HG02943 (cell line): ENCODE data around the gene TBC1D10B.

ENCODE experiments used
- ATAC-seq: cut with Tn5 transposase; IDR thresholded peaks from one replicate; pipeline ENCODE4 v1.9.1; 2021; ENCODE audit warnings: mild to moderate bottlenecking, low read depth, moderate library complexity; ENCODE audit not compliant: unreplicated experiment

Gene TBC1D10B

GRCh38 chr16:30377050-30377811 lies 6.9 kb upstream of the TBC1D10B start:
- ATAC-seq: no peak

DNA sequence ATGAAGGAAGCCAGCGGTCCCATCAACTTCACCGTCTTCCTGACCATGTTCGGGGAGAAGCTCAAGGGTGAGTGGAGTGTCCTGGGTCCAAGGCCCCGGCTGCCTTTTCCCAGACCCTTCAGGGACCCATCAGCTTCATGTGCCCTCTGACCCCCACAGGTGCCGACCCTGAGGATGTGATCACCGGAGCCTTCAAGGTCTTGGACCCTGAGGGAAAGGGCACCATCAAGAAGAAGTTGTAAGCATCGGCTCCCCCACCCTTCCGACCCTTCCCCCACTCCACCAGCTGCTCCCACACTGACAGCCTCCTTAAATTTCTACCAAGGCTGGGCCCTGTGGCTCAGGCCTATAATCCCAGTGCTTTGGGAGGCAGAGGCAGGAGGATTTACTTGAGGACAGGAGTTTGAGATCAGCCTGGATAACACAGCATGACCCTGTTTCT lies 6.2 kb upstream of the TBC1D10B start:
- ATAC-seq: no peak

DNA sequence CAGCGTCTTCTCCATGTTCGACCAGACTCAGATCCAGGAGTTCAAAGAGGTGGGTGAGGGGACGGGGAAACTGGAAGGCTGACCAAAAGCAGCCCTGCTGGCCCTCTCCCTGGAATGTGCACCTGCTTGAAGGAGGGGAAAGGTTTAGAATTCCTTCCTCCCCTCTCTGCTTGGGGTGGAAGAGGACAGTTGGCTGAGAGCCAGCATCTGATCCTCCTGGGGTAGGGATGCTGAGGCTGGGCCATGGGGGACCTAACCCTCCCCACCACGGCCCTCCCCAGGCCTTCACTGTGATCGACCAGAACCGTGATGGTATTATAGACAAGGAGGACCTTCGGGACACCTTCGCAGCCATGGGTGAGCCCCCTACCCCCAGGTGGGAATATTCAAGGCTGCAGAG lies 5.6 kb upstream of the TBC1D10B start:
- ATAC-seq: no peak

- ATAC-seq: no peak
Observed at GRCh38 chr16:30374538-30374937, 4.2 kb upstream of the TBC1D10B start, which contains the start of gene MYL11. TSS of gene MYL11 (plus strand) at chr16:30374802. CDS start at chr16:30374858, 56 bp downstream.

- ATAC-seq: no peak
Observed at GRCh38 chr16:30372725-30373124, 2.4 kb upstream of the TBC1D10B start.

DNA sequence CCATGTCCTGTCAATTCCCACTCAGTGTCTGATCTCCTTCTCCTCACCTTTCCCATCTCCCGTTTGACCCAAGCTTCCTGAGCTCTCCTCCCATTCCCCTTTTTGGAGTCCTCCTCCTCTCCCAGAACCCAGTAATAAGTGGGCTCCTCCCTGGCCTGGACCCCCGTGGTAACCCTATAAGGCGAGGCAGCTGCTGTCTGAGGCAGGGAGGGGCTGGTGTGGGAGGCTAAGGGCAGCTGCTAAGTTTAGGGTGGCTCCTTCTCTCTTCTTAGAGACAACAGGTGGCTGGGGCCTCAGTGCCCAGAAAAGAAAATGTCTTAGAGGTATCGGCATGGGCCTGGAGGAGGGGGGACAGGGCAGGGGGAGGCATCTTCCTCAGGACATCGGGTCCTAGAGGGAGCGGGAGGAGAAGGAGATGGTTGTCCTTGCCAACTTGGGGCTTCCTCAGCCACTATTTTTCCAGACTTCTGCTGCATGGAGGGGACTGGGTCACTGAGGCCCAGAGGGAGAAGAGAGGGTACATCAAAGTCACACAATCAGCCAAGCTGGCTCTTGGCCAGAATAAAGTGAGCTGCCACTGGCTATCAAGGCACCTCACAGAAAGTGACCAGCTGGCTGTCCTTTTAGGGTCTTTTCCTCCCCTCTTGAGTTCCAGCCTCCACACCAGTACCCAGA lies 1.9 kb upstream of the TBC1D10B start:
- no peak for ATAC-seq

DNA sequence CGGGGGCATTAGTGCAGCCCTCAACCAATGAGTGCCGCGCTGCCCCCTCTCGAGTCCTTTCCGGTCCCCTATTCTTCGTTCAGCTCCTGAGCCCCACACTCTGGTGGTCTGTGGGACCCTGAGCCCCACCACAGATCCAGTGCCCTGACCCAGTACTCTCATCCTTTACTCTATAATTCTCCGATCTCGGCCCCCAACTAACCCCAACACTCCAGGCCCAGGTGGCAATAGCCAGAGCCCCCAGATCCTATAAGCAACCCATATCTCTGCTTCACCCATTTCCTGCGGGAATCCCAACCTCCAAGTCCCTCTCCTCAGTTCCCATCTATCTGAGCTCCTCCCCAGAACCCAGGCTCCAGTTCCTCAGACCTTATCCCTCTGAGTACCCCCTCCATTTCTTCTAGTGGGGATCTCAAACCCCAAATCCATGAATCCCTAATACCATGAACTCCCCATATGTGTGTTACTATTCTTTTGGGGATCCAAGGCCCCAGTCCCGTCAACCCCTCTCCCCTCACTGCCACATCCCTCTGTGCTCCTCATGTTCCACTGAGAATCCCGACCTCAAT lies 1.0 kb upstream of the TBC1D10B start:
- ATAC-seq: no peak

- peak; percentile 6 for ATAC-seq
Observed at GRCh38 chr16:30369938-30370455, 297 bp downstream of the TBC1D10B start.

DNA sequence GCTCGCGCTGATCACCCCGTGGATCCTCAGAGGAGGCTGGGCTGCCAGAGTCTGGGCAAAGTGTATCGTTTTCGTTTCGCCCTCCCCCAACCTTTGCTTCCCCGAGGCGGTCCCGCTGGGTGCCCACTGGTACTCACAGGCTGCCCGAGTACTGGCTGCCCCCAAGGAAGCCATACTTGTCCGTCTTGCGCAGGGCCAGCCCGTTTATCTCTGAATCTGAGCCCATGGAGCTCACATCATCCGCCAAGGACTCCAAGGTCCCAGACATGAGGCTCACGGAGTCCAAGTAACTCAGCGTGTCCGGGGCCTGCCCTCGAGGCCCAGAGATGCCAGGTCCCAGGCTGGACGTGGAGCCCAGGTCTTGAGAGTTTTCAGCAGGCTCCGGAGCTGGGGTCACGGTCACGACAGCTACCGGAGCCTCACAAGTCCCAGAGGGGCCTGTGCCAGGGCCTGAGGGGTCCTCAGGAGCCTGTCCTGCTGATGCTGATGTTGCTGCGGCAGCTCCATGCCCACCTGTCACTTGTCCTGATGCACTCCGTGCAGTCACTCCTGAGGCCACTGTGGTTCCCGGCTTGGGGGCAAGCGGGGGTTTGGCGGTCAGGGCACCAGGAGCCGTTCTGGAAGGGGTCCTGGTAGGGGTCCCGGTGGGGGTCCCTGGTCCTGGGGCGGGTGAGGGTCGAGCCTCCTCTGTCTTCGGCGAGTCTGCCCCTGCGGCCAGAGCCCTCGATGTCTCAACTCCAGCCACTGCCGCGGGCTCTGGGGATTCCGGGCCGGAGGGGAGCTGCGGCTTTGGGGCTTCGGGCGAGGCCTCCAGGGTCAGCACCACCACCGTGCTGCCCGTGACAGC lies 980 bp downstream of the TBC1D10B start:
- ATAC-seq: no peak

DNA sequence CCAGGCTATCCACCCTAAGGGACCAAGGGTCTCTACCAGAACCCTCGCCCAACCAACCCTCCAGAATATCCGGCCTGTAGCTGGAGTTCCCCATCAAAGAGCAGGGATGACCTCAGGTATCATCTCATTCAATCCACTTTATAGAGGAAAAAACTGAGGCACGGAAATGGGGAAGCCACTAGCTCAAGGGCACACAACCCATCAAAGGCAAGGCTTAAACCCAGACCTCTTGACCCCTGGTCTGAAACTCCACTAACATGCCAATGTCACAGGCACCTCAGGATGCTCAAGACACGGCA lies 1.6 kb downstream of the TBC1D10B start:
- ATAC-seq: no peak

DNA sequence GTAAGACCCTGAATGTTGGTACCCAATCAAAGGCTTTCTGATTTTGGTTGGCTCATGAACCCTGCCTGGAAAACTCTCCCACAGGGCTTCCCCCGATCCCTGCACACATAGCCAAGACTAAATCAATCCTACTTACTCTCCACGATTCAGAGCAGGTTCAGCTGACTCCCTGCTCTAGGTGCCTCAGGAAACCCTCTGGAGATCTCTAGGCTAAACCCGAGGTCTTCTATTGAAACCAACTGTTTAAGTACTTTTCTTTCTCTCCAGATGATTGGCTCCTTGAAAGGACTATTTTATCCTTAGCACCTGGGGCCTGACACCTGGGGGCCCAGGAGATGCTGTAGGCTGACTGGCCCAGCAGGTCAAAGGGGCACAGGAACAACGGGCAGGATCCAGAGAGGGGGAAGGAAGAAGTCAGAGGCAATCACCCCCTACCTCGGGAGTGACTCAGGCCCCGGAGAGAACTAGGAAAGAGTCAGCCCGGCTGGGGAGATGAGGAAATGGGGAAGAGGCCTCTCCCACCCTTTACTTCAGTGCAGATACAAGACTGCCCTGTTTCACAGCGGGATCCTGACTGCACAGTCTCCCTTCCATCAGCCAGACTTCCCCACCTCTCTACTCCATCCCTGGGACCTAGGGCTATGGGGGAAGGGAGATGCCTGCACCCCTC lies 2.0 kb downstream of the TBC1D10B start:
- no peak for ATAC-seq

DNA sequence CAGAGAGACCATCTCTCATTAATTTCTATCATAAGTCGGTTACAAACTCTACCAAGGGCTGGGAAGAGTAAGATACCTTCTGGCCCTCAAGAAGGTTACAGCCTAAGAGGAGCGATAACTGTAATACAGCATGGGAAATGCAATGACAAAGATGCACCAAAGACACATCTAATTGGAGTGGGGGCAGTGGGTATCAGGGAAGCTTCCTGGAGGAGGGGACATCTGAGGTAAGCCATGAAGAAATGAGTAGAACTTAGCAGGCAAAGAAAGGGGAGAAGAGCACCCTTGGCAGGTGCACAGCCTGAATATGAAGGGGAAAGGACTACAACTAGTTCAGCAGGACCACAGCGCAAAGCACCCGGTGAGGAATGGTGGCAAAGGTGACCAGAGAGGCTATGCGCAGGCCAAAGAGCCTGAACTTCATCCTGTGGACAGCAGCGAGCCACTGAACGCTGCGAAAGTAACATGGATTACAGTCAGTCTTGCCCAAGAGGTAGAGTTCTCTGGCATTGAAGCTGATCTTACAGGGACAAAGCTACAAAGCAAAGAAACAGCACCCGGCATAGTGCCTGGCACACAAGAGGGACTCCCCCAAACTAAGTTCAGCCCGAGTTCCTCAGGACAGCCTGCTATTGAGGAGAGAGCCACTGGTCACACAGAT lies 2.8 kb downstream of the TBC1D10B start:
- ATAC-seq: no peak

GRCh38 chr16:30366511-30366910 lies 3.8 kb downstream of the TBC1D10B start:
- ATAC-seq: no peak

DNA sequence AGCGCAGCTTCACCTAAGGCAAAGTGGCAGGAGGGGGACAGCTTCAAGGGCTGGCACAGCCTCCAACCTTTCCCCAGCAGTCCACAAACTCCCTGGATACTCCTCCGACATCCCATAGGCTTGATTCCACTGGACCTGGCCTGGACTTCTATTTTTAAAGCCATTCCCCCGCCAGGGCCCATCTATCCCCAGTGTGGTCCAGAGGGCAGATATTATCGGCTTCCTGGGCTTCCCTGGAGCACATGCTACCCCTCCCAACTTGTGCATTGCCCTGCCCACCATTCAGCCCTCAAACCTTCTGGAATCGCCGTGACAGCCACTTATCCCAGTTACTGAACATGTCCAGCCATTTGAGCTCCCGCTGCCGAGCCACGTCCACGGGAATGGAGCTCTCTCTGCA lies 5.1 kb downstream of the TBC1D10B start:
- ATAC-seq: no peak

DNA sequence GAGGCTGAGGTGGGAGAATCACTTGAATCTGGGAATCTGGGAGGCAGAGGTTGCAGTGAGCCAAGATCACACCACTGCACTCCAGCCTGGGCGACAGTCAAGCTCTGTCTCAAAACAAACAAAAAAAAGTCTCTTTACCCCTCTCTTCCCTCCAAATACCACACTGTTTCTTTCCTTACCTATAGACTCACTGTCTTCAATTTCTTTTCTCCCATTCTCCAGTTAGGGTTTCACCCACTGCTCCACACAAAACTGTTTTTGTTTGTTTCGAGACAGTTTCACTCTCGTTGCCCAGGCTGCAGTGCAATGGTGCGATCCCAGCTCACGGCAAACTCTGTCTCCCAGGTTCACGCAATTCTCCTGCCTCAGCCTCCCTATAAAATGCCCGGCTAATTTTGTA lies 9.1 kb downstream of the TBC1D10B start:
- no peak for ATAC-seq

GRCh38 chr16:30359871-30360170 lies 10.5 kb downstream of the TBC1D10B start:
- ATAC-seq: no peak

- no peak for ATAC-seq
Observed at GRCh38 chr16:30358990-30359870, 11.1 kb downstream of the TBC1D10B start.

- no peak for ATAC-seq
Observed at GRCh38 chr16:30358577-30358936, 11.7 kb downstream of the TBC1D10B start.
